B cell (primary cell): ENCODE data around the gene OASL. TPM values are rescaled to one million over a fixed set of nuclear protein-coding genes. Genes with fewer than 3 reads are reported as not detected.

Source experiments
- ATAC-seq: fragments of 200-7000 bp; cut with Tn5 transposase; one replicate; pipeline ENCODE4 v1.10.0; 2021; ENCODE audit warnings: low read depth, mild to moderate bottlenecking, moderate number of reproducible peaks, moderate library complexity
- CTCF ChIA-PET: fragments of 350-600 bp; sonication (Branson Sonifier 250); formaldehyde crosslinking; loops from one replicate; lab custom pipeline; 2021; ENCODE audit warnings: antibody characterized with exemption, inconsistent platforms; lab: Charles Lee
- POLR2A ChIA-PET: fragments of 350-600 bp; sonication (Branson Sonifier 250); formaldehyde crosslinking; loops from one replicate; lab custom pipeline; 2021; ENCODE audit warnings: antibody characterized with exemption; lab: Charles Lee
- DNase-seq: peaks from one replicate; pipeline ENCODE4 v3.0.0; 2013
- H2AFZ ChIP-seq: 2 replicates; pipeline ENCODE4 v1.6.1; 2012; ENCODE audit warnings: mild to moderate bottlenecking, low read depth, low read length; ENCODE audit not compliant: insufficient read depth, poor library complexity, severe bottlenecking
- H3K27ac ChIP-seq, 2 donors: 1 replicate in 1 of 2; 2 replicates in 1 of 2; pipeline ENCODE4 v1.5.1; 2012 to 2013; ENCODE audit warnings: low read length in 2 of 2, mild to moderate bottlenecking in 2 of 2, moderate library complexity in 1 of 2
- H3K27me3 ChIP-seq, 4 experiments: fragments of 200-600 bp in 1 of 4; sonication (generic) in 1 of 4; replicated peaks in 1 of 4; 1 replicate in 2 of 4; 2 replicates in 2 of 4; pipeline versions ENCODE4 v1.6.1 to v1.7.0; 2013 to 2016; ENCODE audit warnings: low read length in 3 of 4, mild to moderate bottlenecking in 2 of 4, mixed read lengths in 1 of 4, moderate library complexity in 1 of 4; ENCODE audit not compliant: insufficient read depth in 4 of 4, control insufficient read depth in 3 of 4; ENCODE audit errors: control extremely low read depth in 1 of 4
- H3K36me3 ChIP-seq, 2 experiments: replicated peaks in 1 of 2; 1 replicate in 1 of 2; 2 replicates in 1 of 2; pipeline versions ENCODE4 v1.6.1 to v1.7.1; 2013; ENCODE audit warnings: low read length in 1 of 2; ENCODE audit not compliant: insufficient read depth in 2 of 2, control insufficient read depth in 1 of 2; ENCODE audit errors: control extremely low read depth in 1 of 2, extremely low read depth in 1 of 2
- H3K4me1 ChIP-seq, 2 donors: fragments of 200-600 bp in 1 of 2; sonication (generic) in 1 of 2; 1 replicate in 1 of 2; 2 replicates in 1 of 2; pipeline versions ENCODE4 v1.5.1 to v1.6.1; 2013 to 2017; ENCODE audit warnings: low read length in 2 of 2; ENCODE audit not compliant: control insufficient read depth in 2 of 2, insufficient read depth in 2 of 2
- H3K4me2 ChIP-seq: replicated peaks from 2 replicates; pipeline ENCODE3; 2012; ENCODE audit warnings: mild to moderate bottlenecking, low read depth, low read length; ENCODE audit not compliant: poor library complexity, severe bottlenecking
- H3K4me3 ChIP-seq, 5 experiments: fragments of 200-600 bp in 1 of 5; sonication (generic) in 1 of 5; 1 replicate in 3 of 5; 2 replicates in 2 of 5; pipeline versions ENCODE4 v1.5.1 to v1.7.0; 2011 to 2016; ENCODE audit warnings: low read length in 4 of 5, mild to moderate bottlenecking in 4 of 5, low read depth in 2 of 5, control low read depth in 1 of 5, moderate library complexity in 1 of 5; ENCODE audit not compliant: insufficient read depth in 1 of 5; ENCODE audit errors: control extremely low read depth in 1 of 5, extremely low read depth in 1 of 5
- H3K79me2 ChIP-seq: fragments of 200-600 bp; sonication (generic); one replicate; pipeline ENCODE4 v1.6.0; 2016; ENCODE audit warnings: low read length; ENCODE audit not compliant: control insufficient read depth, insufficient read depth
- H3K9ac ChIP-seq: fragments of 200-600 bp; sonication (generic); 2 replicates; pipeline ENCODE4 v1.6.1; 2017; ENCODE audit warnings: mild to moderate bottlenecking, low read length, moderate library complexity
- H3K9me3 ChIP-seq, 3 donors: one replicate each; pipeline versions ENCODE4 v1.6.1 to v1.7.1; 2013; ENCODE audit warnings: low read length in 2 of 3; ENCODE audit not compliant: control insufficient read depth in 2 of 3, insufficient read depth in 1 of 3; ENCODE audit errors: control extremely low read depth in 1 of 3
- H4K20me1 ChIP-seq: 2 replicates; pipeline ENCODE4 v1.6.0; 2012; ENCODE audit warnings: mild to moderate bottlenecking, low read length; ENCODE audit not compliant: insufficient read depth, control insufficient read depth, poor library complexity, severe bottlenecking
- H3K27ac Mint-ChIP-seq: one replicate; pipeline ENCODE4 v1.8.0; 2021; ENCODE audit warnings: mixed read lengths
- H3K27me3 Mint-ChIP-seq: one replicate; pipeline ENCODE4 v1.8.0; 2021; ENCODE audit warnings: mixed read lengths
- H3K4me1 Mint-ChIP-seq: one replicate; pipeline ENCODE4 v1.8.0; 2021; ENCODE audit warnings: mixed read lengths
- H3K4me3 Mint-ChIP-seq: one replicate; pipeline ENCODE4 v1.8.0; 2021; ENCODE audit warnings: mixed read lengths
- H3K9me3 Mint-ChIP-seq: one replicate; pipeline ENCODE4 v1.8.0; 2022; ENCODE audit warnings: mixed read lengths; ENCODE audit not compliant: insufficient read depth
- CTCF ChIP-seq: fragments of 200-600 bp; IDR thresholded peaks from one replicate; pipeline ENCODE4 v1.8.0; 2022; ENCODE audit warnings: antibody characterized with exemption, mild to moderate bottlenecking
- EZH2 ChIP-seq: IDR thresholded peaks from 2 replicates; pipeline ENCODE4 v1.6.1; 2012; ENCODE audit warnings: borderline replicate concordance, low read depth, mild to moderate bottlenecking, moderate library complexity, low read length; ENCODE audit not compliant: insufficient read depth, poor library complexity, severe bottlenecking
- WGBS: methylation state at CpG from one replicate; pipeline ENCODE4 v1.1.5; 2013; ENCODE audit warnings: missing lambda C conversion rate; ENCODE audit not compliant: insufficient coverage; 5-methylcytosine and 5-hydroxymethylcytosine counted together
- intact Hi-C: fragments of 100-400 bp; cut with micrococcal nuclease; formaldehyde crosslinking; loops from one replicate; pipeline ENCODE4 v1.10.0; 2022
- polyA plus RNA-seq: library from polyadenylated mRNA; depleted of rRNA; stranded (reverse); fragments of >200 nt; gene quantifications from 2 replicates; pipeline ENCODE4 v1.2.3, GENCODE V29; 2012
- total RNA-seq, 2 donors: library from RNA; stranded (reverse); fragments of 120-200 nt in 1 of 2; gene quantifications; 1 replicate in 1 of 2; 2 replicates in 1 of 2; pipeline versions ENCODE4 v1.2.3 to v1.2.4, GENCODE V29; 2013 to 2022

The OASL gene
- total and polyA plus RNA-seq, 2 donors (not counting 1 experiment from before 2014, with no cell fraction given): 0.18 to 1.1 TPM

DNA sequence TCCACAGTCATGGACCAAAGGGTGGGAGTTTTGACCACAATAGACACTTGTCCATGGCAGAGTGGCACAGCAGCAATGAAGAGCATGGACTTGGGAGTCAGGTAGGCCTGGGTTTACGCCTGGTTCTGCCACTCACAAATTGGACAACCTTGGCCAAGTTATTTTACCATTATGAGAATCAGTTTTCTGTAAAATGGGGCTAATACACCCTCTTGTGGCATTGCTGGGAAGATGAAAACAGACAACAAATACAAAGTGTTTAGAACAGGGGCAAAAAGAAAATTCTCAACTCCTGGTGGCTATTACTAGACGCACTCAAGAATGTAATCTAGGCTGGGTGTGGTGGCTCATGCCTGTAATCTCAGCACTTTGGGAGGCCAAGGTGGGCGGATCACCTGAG, 25.3 kb downstream of the OASL start:
- Histone ChIP-seq H3K27ac (no peak overlapping the region), H3K9me3 (no peaks in the 10 kb centered on the region), H4K20me1 (no peaks in the 10 kb centered on the region), H2AFZ (no peak overlapping the region), H3K4me2 (no peak overlapping the region), H3K9ac (no peak overlapping the region), H3K27me3 (no peaks in the 10 kb centered on the region), H3K79me2 (peaks cover 33% of the 10 kb centered on the region), H3K36me3 (peaks cover 8 to 27% of the 10 kb centered on the region in 2 experiments), H3K4me3 (no peak overlapping the region), H3K4me1 (peaks cover 4 to 7% of the 10 kb centered on the region in 2 donors)
- H3K27me3 Mint-ChIP-seq: no peaks in the 10 kb centered on the region
- ChIA-PET CTCF (no interaction called here), POLR2A (interaction anchor here (0.7 kb wide), 1 partner anchor 434 kb away, joined by 4 read pairs; no protein-coding TSS in a partner anchor)
- no peak overlapping the region for H3K4me3 Mint-ChIP-seq
- H3K4me1 Mint-ChIP-seq: peaks cover 14% of the 10 kb centered on the region
- DNase-seq (no peak), ATAC-seq (no peak)
- no peak overlapping the region for H3K27ac Mint-ChIP-seq
- no peaks in the 10 kb centered on the region for H3K9me3 Mint-ChIP-seq
- WGBS: 100% methylated on average over 1 of the region's 3 CpGs
- intact Hi-C loops: no loop called here
- TF ChIP-seq CTCF (no peak), EZH2 (no peak)

DNA sequence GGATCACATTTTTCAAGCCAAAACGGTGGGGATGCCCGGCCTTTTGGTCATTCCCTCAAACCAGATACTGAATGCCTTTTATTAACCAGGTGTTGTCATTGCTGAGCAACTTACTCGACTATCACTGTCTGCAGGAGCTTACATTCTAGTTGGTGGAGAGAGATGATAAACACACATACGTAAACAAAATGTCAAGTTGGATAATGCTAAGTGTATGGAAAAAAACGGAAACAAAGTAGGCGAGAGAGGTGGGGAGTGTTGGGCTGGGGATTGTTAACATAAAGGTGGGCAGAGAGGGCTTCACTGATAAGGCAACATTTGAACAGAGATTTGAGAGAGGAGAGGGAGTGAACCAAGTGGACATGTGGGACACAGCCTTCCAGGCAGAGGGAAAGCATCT, 27.2 kb downstream of the OASL start:
- Histone ChIP-seq H3K4me1 (peaks cover 4 to 7% of the 10 kb centered on the region in 2 donors), H2AFZ (no peak overlapping the region), H3K9ac (no peak overlapping the region), H3K79me2 (peaks cover 33% of the 10 kb centered on the region), H3K27me3 (no peaks in the 10 kb centered on the region), H4K20me1 (no peaks in the 10 kb centered on the region), H3K9me3 (no peaks in the 10 kb centered on the region), H3K27ac (no peak overlapping the region), H3K4me3 (no peak overlapping the region), H3K4me2 (no peak overlapping the region), H3K36me3 (peaks cover 11 to 39% of the 10 kb centered on the region in 2 experiments)
- POLR2A ChIA-PET: no interaction called here
- ATAC-seq: no peak
- Mint-ChIP-seq H3K4me1 (peaks cover 14% of the 10 kb centered on the region), H3K9me3 (no peaks in the 10 kb centered on the region), H3K27ac (no peak overlapping the region), H3K4me3 (no peak overlapping the region), H3K27me3 (no peaks in the 10 kb centered on the region)
- no peak for DNase-seq
- no peak for TF ChIP-seq CTCF
- TF ChIP-seq EZH2: no peak
- intact Hi-C loops: no loop called here
- CTCF ChIA-PET: interaction anchor here (1.2 kb wide), 1 partner anchor 84 kb away, joined by 3 read pairs; no protein-coding TSS in a partner anchor
- 95% methylated on average over 3 of the region's 6 CpGs for WGBS
